WTC11 (cell line): ENCODE results near the gene STN1.

Source experiments
- CTCF ChIP-seq: fragments of 200-600 bp; IDR thresholded peaks from 2 replicates; pipeline ENCODE4 v1.8.0; 2022; ENCODE audit warnings: antibody characterized with exemption
- ZNF138 ChIP-seq: sonication (generic); formaldehyde crosslinking; conservative IDR thresholded peaks from 2 replicates; pipeline ENCODE4 v1.8.1; 2022; ENCODE audit warnings: mild to moderate bottlenecking, moderate library complexity, missing genetic modification reagents
- ZNF263 ChIP-seq: sonication (generic); formaldehyde crosslinking; IDR thresholded peaks from 2 replicates; pipeline ENCODE4 v1.8.1; 2022; ENCODE audit warnings: low read depth, mild to moderate bottlenecking, moderate library complexity, missing genetic modification reagents
- ZNF281 ChIP-seq: sonication (generic); formaldehyde crosslinking; IDR thresholded peaks from 2 replicates; pipeline ENCODE4 v1.8.0; 2023; ENCODE audit warnings: mild to moderate bottlenecking, missing genetic modification reagents

DNA sequence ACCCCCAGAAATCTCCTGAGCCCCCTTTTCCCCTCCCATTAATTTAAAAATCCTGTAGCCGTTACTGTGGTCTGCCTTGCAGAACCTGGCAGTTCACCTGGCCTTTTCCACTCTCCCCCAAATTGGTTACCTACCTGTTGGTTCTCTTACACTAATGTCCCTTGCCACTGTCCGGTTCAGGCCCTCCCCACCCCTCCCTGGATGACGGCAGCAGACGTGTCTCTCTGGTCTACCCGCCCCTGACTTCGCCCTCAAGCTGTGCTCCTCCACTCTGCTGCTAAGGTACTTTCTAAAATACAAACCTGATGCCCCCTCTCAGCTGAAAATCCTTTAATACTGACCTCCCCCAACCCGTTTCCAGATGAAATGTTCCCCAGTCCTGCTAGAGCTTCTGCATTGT lies 47.0 kb downstream of the STN1 start:
- no peak for TF ChIP-seq ZNF263 (CRISPR knock-in tag)
- no peak for TF ChIP-seq CTCF
- TF ChIP-seq ZNF281 (CRISPR knock-in tag) = no peak
- TF ChIP-seq ZNF138 (CRISPR knock-in tag) = no peak
